Gastrocnemius medialis (tissue), 4 donors: Measurements from ENCODE around the gene CORO2B.

Source experiments
- POLR2A ChIP-seq, 2 donors: fragments of 450-650 bp; IDR thresholded peaks; one replicate each; pipeline ENCODE4 v1.6.1; 2017; ENCODE audit warnings: antibody characterized with exemption in 2 of 2, mild to moderate bottlenecking in 2 of 2, moderate library complexity in 2 of 2
- TF ChIP-seq, protein P1 (sequence below), 5 experiments: fragments of 450-650 bp in 3 of 5; fragments of 200-600 bp in 2 of 5; sonication (generic) in 2 of 5; IDR thresholded peaks in 4 of 5; conservative IDR thresholded peaks in 1 of 5; 1 replicate in 4 of 5; 2 replicates in 1 of 5; pipeline ENCODE4 v1.5.1; 2016 to 2019; ENCODE audit warnings: antibody characterized with exemption in 5 of 5, mild to moderate bottlenecking in 3 of 5, moderate library complexity in 3 of 5

DNA sequence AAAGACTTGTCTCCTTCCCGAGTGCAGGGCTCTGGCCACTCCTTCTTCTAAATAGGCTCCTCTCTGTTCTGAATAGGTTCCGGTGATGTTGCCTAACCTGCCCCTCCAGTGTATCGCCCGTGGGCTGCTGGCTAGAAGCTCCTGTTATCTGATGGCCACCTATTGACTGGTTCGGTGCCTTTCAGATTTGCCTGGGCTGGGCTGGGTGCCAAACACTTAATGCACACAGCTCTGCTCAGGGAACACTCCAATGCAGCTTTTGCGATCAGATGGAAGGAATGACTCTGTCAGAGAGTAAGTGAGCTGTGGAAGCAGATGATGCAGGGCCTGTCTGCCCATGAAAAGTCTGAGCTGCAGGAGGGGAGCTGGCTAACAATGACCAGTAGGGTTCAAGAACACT lies 112.9 kb downstream of the CORO2B start:
- TF ChIP-seq POLR2A (IDR thresholded peaks at IDR 0.05), result no peak
- TF ChIP-seq, protein P1, sequence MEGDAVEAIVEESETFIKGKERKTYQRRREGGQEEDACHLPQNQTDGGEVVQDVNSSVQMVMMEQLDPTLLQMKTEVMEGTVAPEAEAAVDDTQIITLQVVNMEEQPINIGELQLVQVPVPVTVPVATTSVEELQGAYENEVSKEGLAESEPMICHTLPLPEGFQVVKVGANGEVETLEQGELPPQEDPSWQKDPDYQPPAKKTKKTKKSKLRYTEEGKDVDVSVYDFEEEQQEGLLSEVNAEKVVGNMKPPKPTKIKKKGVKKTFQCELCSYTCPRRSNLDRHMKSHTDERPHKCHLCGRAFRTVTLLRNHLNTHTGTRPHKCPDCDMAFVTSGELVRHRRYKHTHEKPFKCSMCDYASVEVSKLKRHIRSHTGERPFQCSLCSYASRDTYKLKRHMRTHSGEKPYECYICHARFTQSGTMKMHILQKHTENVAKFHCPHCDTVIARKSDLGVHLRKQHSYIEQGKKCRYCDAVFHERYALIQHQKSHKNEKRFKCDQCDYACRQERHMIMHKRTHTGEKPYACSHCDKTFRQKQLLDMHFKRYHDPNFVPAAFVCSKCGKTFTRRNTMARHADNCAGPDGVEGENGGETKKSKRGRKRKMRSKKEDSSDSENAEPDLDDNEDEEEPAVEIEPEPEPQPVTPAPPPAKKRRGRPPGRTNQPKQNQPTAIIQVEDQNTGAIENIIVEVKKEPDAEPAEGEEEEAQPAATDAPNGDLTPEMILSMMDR (IDR thresholded peaks at IDR 0.05 in 4 of 5, conservative IDR thresholded peaks at IDR 0.05 in 1 of 5), result no peak
